ENCODE results near the gene CACNA1D.

CACNA1D gene

DNA sequence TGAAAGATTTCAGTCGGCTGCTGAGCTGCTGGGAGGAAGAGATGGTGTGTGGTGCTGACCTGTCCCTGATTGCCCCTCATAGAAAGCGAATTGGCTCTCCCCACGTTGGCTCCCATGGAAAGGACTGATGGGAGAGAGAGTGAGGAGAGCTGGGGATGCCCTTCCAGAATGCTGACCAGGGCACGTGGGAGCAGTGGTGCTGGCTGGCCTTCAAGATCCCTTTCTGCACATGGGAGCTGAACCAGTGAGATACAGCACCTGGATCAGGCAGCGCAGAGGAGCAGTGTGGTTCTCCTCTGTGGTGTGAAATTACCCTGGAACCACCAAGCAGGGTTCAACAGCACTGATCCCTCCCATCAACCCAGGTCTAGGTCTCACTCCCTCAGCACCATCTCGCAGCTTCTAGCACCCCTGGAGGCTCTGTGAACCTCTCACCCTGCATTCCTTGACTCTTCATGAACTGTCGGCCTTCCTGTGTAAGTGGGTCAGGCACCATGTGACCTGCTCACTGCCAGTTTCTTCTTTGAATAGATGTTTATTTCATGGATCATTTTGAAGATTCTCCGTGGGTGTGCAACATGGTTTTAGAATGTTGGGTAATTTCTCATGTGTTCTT is 55.7 kb downstream of the CACNA1D start:
- Histone ChIP-seq H3K79me1 (ENCODE audit: low read depth, low read length) (no peaks in the 10 kb centered on the region), H3K4me3 (ENCODE audit: low read length in 2 of 2) (peak overlapping the region in 1 of 2 donors; percentile 37), H2BK12ac (ENCODE audit: low read length) (no peak overlapping the region), H3K9me3 (replicated peaks in 1 of 2; ENCODE audit: control insufficient read depth in 2 of 2, insufficient read depth in 1 of 2, low read depth in 1 of 2, low read length in 2 of 2) (no peaks in the 10 kb centered on the region), H3K4me1 (ENCODE audit: control insufficient read depth in 2 of 2, insufficient read depth in 1 of 2, low read depth in 1 of 2, low read length in 2 of 2) (peaks cover 12 to 14% of the 10 kb centered on the region in 2 donors), H2BK5ac (ENCODE audit: low read length) (no peak overlapping the region), H2BK15ac (ENCODE audit: low read length) (no peak overlapping the region), H2AK5ac (ENCODE audit: low read depth, low read length) (no peak overlapping the region), H3K27ac (replicated peaks; ENCODE audit: low read length) (no peak overlapping the region), H4K8ac (ENCODE audit: low read depth, low read length) (no peak overlapping the region), H2AFZ (ENCODE audit: low read length) (no peak overlapping the region), H3K23ac (ENCODE audit: low read depth, low read length, poor library complexity) (no peak overlapping the region), H3K18ac (ENCODE audit: low read length) (peak overlapping the region; percentile 68), H3K4me2 (ENCODE audit: insufficient read depth, low read length, poor library complexity, severe bottlenecking) (no peak overlapping the region), H2BK120ac (ENCODE audit: low read depth, low read length) (no peak overlapping the region), H3K4ac (ENCODE audit: low read length) (no peak overlapping the region), H4K91ac (ENCODE audit: low read depth, low read length, poor library complexity) (no peak overlapping the region), H3K27me3 (ENCODE audit: control insufficient read depth in 3 of 3, insufficient read depth in 3 of 3, low read depth in 1 of 3, low read length in 3 of 3) (no peaks in the 10 kb centered on the region), H3K9ac (ENCODE audit: low read depth, low read length, poor library complexity) (no peak overlapping the region), H3K14ac (ENCODE audit: low read length) (peak overlapping the region; percentile 15), H3K36me3 (replicated peaks in 1 of 2; ENCODE audit: control insufficient read depth in 2 of 2, insufficient read depth in 2 of 2, low read length in 2 of 2) (no peaks in the 10 kb centered on the region)
- WGBS, 2 donors (ENCODE audit: extremely low coverage in 2 of 2, insufficient read length in 2 of 2, insufficient replicate concordance in 1 of 2), result no CpG with 5 or more reads among the region's 8 CpGs
- no peak for DNase-seq (ENCODE audit: low spot score)

- no CpG with 5 or more reads among the region's 7 CpGs for WGBS, 2 donors (ENCODE audit: extremely low coverage in 2 of 2, insufficient read length in 2 of 2, insufficient replicate concordance in 1 of 2)
- Histone ChIP-seq H3K79me1 (ENCODE audit: low read depth, low read length) (no peaks in the 10 kb centered on the region), H2BK120ac (ENCODE audit: low read depth, low read length) (no peak overlapping the region), H3K27me3 (ENCODE audit: control insufficient read depth in 3 of 3, insufficient read depth in 3 of 3, low read depth in 1 of 3, low read length in 3 of 3) (no peaks in the 10 kb centered on the region), H3K23ac (ENCODE audit: low read depth, low read length, poor library complexity) (no peak overlapping the region), H2AFZ (ENCODE audit: low read length) (no peak overlapping the region), H3K4me3 (ENCODE audit: low read length in 2 of 2) (no peak overlapping the region), H3K9ac (ENCODE audit: low read depth, low read length, poor library complexity) (no peak overlapping the region), H3K36me3 (replicated peaks in 1 of 2; ENCODE audit: control insufficient read depth in 2 of 2, insufficient read depth in 2 of 2, low read length in 2 of 2) (no peaks in the 10 kb centered on the region), H2BK15ac (ENCODE audit: low read length) (no peak overlapping the region), H3K9me3 (replicated peaks in 1 of 2; ENCODE audit: control insufficient read depth in 2 of 2, insufficient read depth in 1 of 2, low read depth in 1 of 2, low read length in 2 of 2) (no peaks in the 10 kb centered on the region), H4K91ac (ENCODE audit: low read depth, low read length, poor library complexity) (no peak overlapping the region), H3K4me2 (ENCODE audit: insufficient read depth, low read length, poor library complexity, severe bottlenecking) (no peak overlapping the region), H4K8ac (ENCODE audit: low read depth, low read length) (no peak overlapping the region), H3K4ac (ENCODE audit: low read length) (no peak overlapping the region), H2BK12ac (ENCODE audit: low read length) (no peak overlapping the region), H3K14ac (ENCODE audit: low read length) (no peak overlapping the region), H3K27ac (replicated peaks; ENCODE audit: low read length) (no peak overlapping the region), H2BK5ac (ENCODE audit: low read length) (no peak overlapping the region), H3K18ac (ENCODE audit: low read length) (no peak overlapping the region), H3K4me1 (ENCODE audit: control insufficient read depth in 2 of 2, insufficient read depth in 1 of 2, low read depth in 1 of 2, low read length in 2 of 2) (peaks cover 6 to 7% of the 10 kb centered on the region in 2 donors), H2AK5ac (ENCODE audit: low read depth, low read length) (no peak overlapping the region)
- no peak for DNase-seq (ENCODE audit: low spot score)
These were observed 56.9 kb downstream of the CACNA1D start for GRCh38 chr3:53551324-53551723.

- H3K27ac ChIP-seq (replicated peaks; ENCODE audit: low read length), result no peak overlapping the region
- no peak overlapping the region for H2AFZ ChIP-seq (ENCODE audit: low read length)
- WGBS, 2 donors (ENCODE audit: extremely low coverage in 2 of 2, insufficient read length in 2 of 2, insufficient replicate concordance in 1 of 2), result no CpG with 5 or more reads among the region's 2 CpGs
- no peak overlapping the region for H2BK15ac ChIP-seq (ENCODE audit: low read length)
- H3K14ac ChIP-seq (ENCODE audit: low read length), result no peak overlapping the region
- no peak overlapping the region for H3K4me2 ChIP-seq (ENCODE audit: insufficient read depth, low read length, poor library complexity, severe bottlenecking)
- H4K91ac ChIP-seq (ENCODE audit: low read depth, low read length, poor library complexity), result no peak overlapping the region
- no peak overlapping the region for H2BK5ac ChIP-seq (ENCODE audit: low read length)
- no peak overlapping the region for H2BK12ac ChIP-seq (ENCODE audit: low read length)
- H3K9ac ChIP-seq (ENCODE audit: low read depth, low read length, poor library complexity), result no peak overlapping the region
- H3K36me3 ChIP-seq (replicated peaks in 1 of 2; ENCODE audit: control insufficient read depth in 2 of 2, insufficient read depth in 2 of 2, low read length in 2 of 2), result no peaks in the 10 kb centered on the region
- H2AK5ac ChIP-seq (ENCODE audit: low read depth, low read length), result no peak overlapping the region
- H3K4ac ChIP-seq (ENCODE audit: low read length), result no peak overlapping the region
- no peak overlapping the region for H3K23ac ChIP-seq (ENCODE audit: low read depth, low read length, poor library complexity)
- no peak overlapping the region for H4K8ac ChIP-seq (ENCODE audit: low read depth, low read length)
- DNase-seq (ENCODE audit: low spot score), result no peak
- H3K9me3 ChIP-seq (replicated peaks in 1 of 2; ENCODE audit: control insufficient read depth in 2 of 2, insufficient read depth in 1 of 2, low read depth in 1 of 2, low read length in 2 of 2), result no peaks in the 10 kb centered on the region
- no peaks in the 10 kb centered on the region for H3K27me3 ChIP-seq (ENCODE audit: control insufficient read depth in 3 of 3, insufficient read depth in 3 of 3, low read depth in 1 of 3, low read length in 3 of 3)
- H3K79me1 ChIP-seq (ENCODE audit: low read depth, low read length), result no peaks in the 10 kb centered on the region
- no peak overlapping the region for H2BK120ac ChIP-seq (ENCODE audit: low read depth, low read length)
- peaks cover under 1 to 2% of the 10 kb centered on the region in 2 donors for H3K4me1 ChIP-seq (ENCODE audit: control insufficient read depth in 2 of 2, insufficient read depth in 1 of 2, low read depth in 1 of 2, low read length in 2 of 2)
- H3K4me3 ChIP-seq (ENCODE audit: low read length in 2 of 2), result no peak overlapping the region
- no peak overlapping the region for H3K18ac ChIP-seq (ENCODE audit: low read length)
These were observed 58.3 kb downstream of the CACNA1D start for GRCh38 chr3:53552730-53553129.

DNA sequence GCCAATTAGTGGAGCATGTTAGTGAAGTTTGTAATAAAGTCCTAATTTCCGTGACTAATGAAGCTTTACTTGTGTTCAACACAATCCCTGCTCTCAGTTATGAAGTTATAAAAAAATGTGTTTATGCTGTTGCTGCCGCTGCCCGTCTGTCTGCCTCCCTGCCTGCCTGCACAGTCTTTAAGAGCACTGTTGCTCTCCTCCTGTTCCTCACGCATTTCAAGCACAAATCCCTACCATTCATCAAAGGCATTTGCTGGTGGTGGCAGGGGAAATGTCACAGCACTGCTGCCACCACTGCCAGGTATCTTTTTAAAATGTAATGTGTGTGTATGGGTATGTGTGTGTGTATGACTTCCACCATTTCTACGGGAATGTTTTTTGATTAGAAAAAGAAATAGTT is 58.8 kb downstream of the CACNA1D start:
- H3K4me3 ChIP-seq (ENCODE audit: low read length in 2 of 2), result no peak overlapping the region
- WGBS, 2 donors (ENCODE audit: extremely low coverage in 2 of 2, insufficient read length in 2 of 2, insufficient replicate concordance in 1 of 2), result no CpG with 5 or more reads among the region's 5 CpGs
- H3K4me1 ChIP-seq (ENCODE audit: control insufficient read depth in 2 of 2, insufficient read depth in 1 of 2, low read depth in 1 of 2, low read length in 2 of 2), result peaks cover 0 to 2% of the 10 kb centered on the region in 2 donors
- no peak overlapping the region for H3K4ac ChIP-seq (ENCODE audit: low read length)
- no peak overlapping the region for H2BK12ac ChIP-seq (ENCODE audit: low read length)
- no peak overlapping the region for H3K4me2 ChIP-seq (ENCODE audit: insufficient read depth, low read length, poor library complexity, severe bottlenecking)
- no peaks in the 10 kb centered on the region for H3K9me3 ChIP-seq (replicated peaks in 1 of 2; ENCODE audit: control insufficient read depth in 2 of 2, insufficient read depth in 1 of 2, low read depth in 1 of 2, low read length in 2 of 2)
- H2BK120ac ChIP-seq (ENCODE audit: low read depth, low read length), result no peak overlapping the region
- H3K27me3 ChIP-seq (ENCODE audit: control insufficient read depth in 3 of 3, insufficient read depth in 3 of 3, low read depth in 1 of 3, low read length in 3 of 3), result no peaks in the 10 kb centered on the region
- no peak overlapping the region for H4K91ac ChIP-seq (ENCODE audit: low read depth, low read length, poor library complexity)
- DNase-seq (ENCODE audit: low spot score), result no peak
- H3K14ac ChIP-seq (ENCODE audit: low read length), result no peak overlapping the region
- H3K27ac ChIP-seq (replicated peaks; ENCODE audit: low read length), result no peak overlapping the region
- H3K36me3 ChIP-seq (replicated peaks in 1 of 2; ENCODE audit: control insufficient read depth in 2 of 2, insufficient read depth in 2 of 2, low read length in 2 of 2), result no peaks in the 10 kb centered on the region
- no peak overlapping the region for H2BK15ac ChIP-seq (ENCODE audit: low read length)
- no peak overlapping the region for H2AFZ ChIP-seq (ENCODE audit: low read length)
- no peak overlapping the region for H3K9ac ChIP-seq (ENCODE audit: low read depth, low read length, poor library complexity)
- H3K23ac ChIP-seq (ENCODE audit: low read depth, low read length, poor library complexity), result no peak overlapping the region
- H3K79me1 ChIP-seq (ENCODE audit: low read depth, low read length), result no peaks in the 10 kb centered on the region
- H2BK5ac ChIP-seq (ENCODE audit: low read length), result no peak overlapping the region
- no peak overlapping the region for H3K18ac ChIP-seq (ENCODE audit: low read length)
- no peak overlapping the region for H2AK5ac ChIP-seq (ENCODE audit: low read depth, low read length)
- no peak overlapping the region for H4K8ac ChIP-seq (ENCODE audit: low read depth, low read length)

Data from neuronal stem cell (in vitro differentiated cells).